Adrenal gland (tissue), 12 donors: Measurements from ENCODE around the gene SBK2. TPM values are rescaled to one million over a fixed set of nuclear protein-coding genes. Genes with fewer than 3 reads are reported as not detected.
A peak's percentile ranks its signal among the peaks of the same experiment; 100 is the strongest.

ENCODE experiments used
- DNase-seq, 7 donors: peaks; one replicate each; pipeline ENCODE4 v3.0.0-alpha.2; 2019 to 2020
- H3K27ac ChIP-seq, 5 donors: fragments of 200-600 bp; sonication (generic) in 4 of 5; 1 replicate in 3 of 5; 2 replicates in 2 of 5; pipeline versions ENCODE4 v1.5.1 to v1.8.0; 2016 to 2020; ENCODE audit warnings: mild to moderate bottlenecking in 1 of 5
- H3K27me3 ChIP-seq: fragments of 200-600 bp; 2 replicates; pipeline ENCODE4 v1.8.0; 2021
- H3K36me3 ChIP-seq, 2 donors: fragments of 200-600 bp; replicated peaks in 1 of 2; 1 replicate in 1 of 2; 2 replicates in 1 of 2; pipeline versions ENCODE4 v1.5.1 to v1.8.0; 2018 to 2022
- H3K4me1 ChIP-seq, 2 donors: fragments of 200-600 bp; replicated peaks in 1 of 2; 1 replicate in 1 of 2; 2 replicates in 1 of 2; pipeline versions ENCODE4 v1.5.1 to v1.8.0; 2018 to 2021
- H3K4me3 ChIP-seq, 4 donors: fragments of 200-600 bp; sonication (generic) in 3 of 4; one replicate each; pipeline ENCODE4 v1.5.1; 2016 to 2018
- H3K9me3 ChIP-seq, 3 donors: fragments of 200-600 bp; sonication (generic) in 1 of 3; replicated peaks in 1 of 3; 1 replicate in 2 of 3; 2 replicates in 1 of 3; pipeline versions ENCODE4 v1.5.1 to v1.8.0; 2016 to 2021
- CTCF ChIP-seq, 6 experiments: fragments of 450-650 bp in 4 of 6; fragments of 200-600 bp in 2 of 6; sonication (generic) in 1 of 6; IDR thresholded peaks; 1 replicate in 5 of 6; 2 replicates in 1 of 6; pipeline versions ENCODE4 v1.5.1 to v1.8.0; 2016 to 2021; ENCODE audit warnings: antibody characterized with exemption in 6 of 6, mild to moderate bottlenecking in 2 of 6, moderate library complexity in 1 of 6
- POLR2A ChIP-seq, 2 donors: fragments of 450-650 bp; IDR thresholded peaks; one replicate each; pipeline ENCODE4 v1.6.1; 2017; ENCODE audit warnings: antibody characterized with exemption in 2 of 2, mild to moderate bottlenecking in 2 of 2, moderate library complexity in 1 of 2
- WGBS, 4 donors: extraction: QIAGEN DNeasy Blood & Tissue Kit in 2 of 4; methylation state at CpG; one replicate each; pipeline versions ENCODE4 v1.1.5 to v1.1.7; 2013 to 2017; 5-methylcytosine and 5-hydroxymethylcytosine counted together
- intact Hi-C, 2 donors: fragments of 100-400 bp; cut with DNase I; formaldehyde crosslinking; loops; one replicate each; pipeline versions ENCODE4 v1.14.1 to v1.15.0; 2022 to 2023
- polyA plus RNA-seq, 3 donors: library from polyadenylated mRNA; stranded (reverse); fragments of 200-250 nt in 2 of 3; fragments of 350-450 nt in 1 of 3; fragmentation: Illumina TruSeq in 1 of 3; extraction: RNeasy Lipid Tissue Mini Kit (QIAGEN cat#74804) in 1 of 3; gene quantifications; one replicate each; pipeline ENCODE4 v1.2.3, GENCODE V29; 2013 to 2014
- total RNA-seq, 9 donors: library from RNA; depleted of rRNA in 4 of 9; stranded (reverse); fragments of >200 nt in 4 of 9; fragments of 120-200 nt in 1 of 9; fragmentation: NEBNext Ultra II Directional in 1 of 9; extraction: Animal tissue kit (Norgen Biotek cat#: 25700) in 1 of 9; gene quantifications; one replicate each; pipeline versions ENCODE4 v1.1.0 to v1.2.4, GENCODE V29; 2013 to 2023
- donor health status: healthy with polysubstance abuse.
- donor health status: Bipolar disorder and iron deficiency.
- donor health status: DM: yes; HTN: yes; CAD: no.
- donor health status: DM: no; HTN: no; CAD: no.
- donor health status: DM: no; HTN: no; CAD: no.
- donor health status: DM: yes; HTN: yes; CAD: no.

The SBK2 gene
- total and polyA plus RNA-seq, 12 donors, result not detected

- intact Hi-C loops, result loop anchor here (2.0 to 10.0 kb wide), 3 partner anchors 112 to 288 kb away; no protein-coding TSS in a partner anchor
These were observed 19.9 kb downstream of the SBK2 start for GRCh38 chr19:55516878-55517620.

GRCh38 chr19:55508120-55508519, 28.8 kb downstream of the SBK2 start:
- Histone ChIP-seq H3K27me3 (no peaks in the 10 kb centered on the region), H3K36me3 (no peaks in the 10 kb centered on the region), H3K27ac (no peak overlapping the region), H3K9me3 (no peaks in the 10 kb centered on the region), H3K4me3 (no peak overlapping the region), H3K4me1 (no peaks in the 10 kb centered on the region)
- TF ChIP-seq POLR2A (IDR thresholded peaks at IDR 0.05), result no peak
- TF ChIP-seq CTCF (IDR thresholded peaks at IDR 0.05), result no peak
- DNase-seq, result no peak
- intact Hi-C loops, result loop anchor here (5.0 to 10.0 kb wide), 2 partner anchors 363 to 371 kb away; partner anchors contain the start of gene TNNT1 (in 1 of the 2)
- WGBS, 4 donors, result 69 to 73% (median 71%) methylated on average over 10 of the region's 10 CpGs

More at GRCh38 chr19:55516878-55517620, 19.9 kb downstream of the SBK2 start:
- H3K27me3 ChIP-seq, result no peaks in the 10 kb centered on the region
- peak; percentile 72 to 96 (median 92) for TF ChIP-seq CTCF (IDR thresholded peaks at IDR 0.05)
- TF ChIP-seq POLR2A (IDR thresholded peaks at IDR 0.05), result peak in 1 of 2 donors; percentile 32
- H3K27ac ChIP-seq, result peak overlapping the region in 4 of 5 donors; percentile 55 to 82 (median 64)
- H3K4me3 ChIP-seq, result peak overlapping the region in 2 of 4 donors; percentile 37 to 63
- 7 to 19% (median 10%) methylated on average over 24 to 61 of the region's 61 CpGs for WGBS, 4 donors
- H3K4me1 ChIP-seq, result no peaks in the 10 kb centered on the region
- H3K36me3 ChIP-seq, result no peaks in the 10 kb centered on the region
- DNase-seq, result peak; percentile 92 to 97 (median 94)
- H3K9me3 ChIP-seq, result no peaks in the 10 kb centered on the region

- H3K4me3 ChIP-seq, result no peak overlapping the region
- no peak for DNase-seq
- 71 to 81% (median 72%) methylated on average over 11 of the region's 11 CpGs for WGBS, 4 donors
- no peak overlapping the region for H3K27ac ChIP-seq
- no peaks in the 10 kb centered on the region for H3K36me3 ChIP-seq
- no peaks in the 10 kb centered on the region for H3K9me3 ChIP-seq
- H3K4me1 ChIP-seq, result no peaks in the 10 kb centered on the region
- TF ChIP-seq CTCF (IDR thresholded peaks at IDR 0.05) (no peak), POLR2A (IDR thresholded peaks at IDR 0.05) (no peak)
- intact Hi-C loops, result loop anchor here (5.0 to 10.0 kb wide), 3 partner anchors 43 to 368 kb away; partner anchors contain the start of genes C19orf85 (in 1 of the 2), ISOC2 (in 1 of the 2) and TNNT1 (in 1 of the 2)
- H3K27me3 ChIP-seq, result no peaks in the 10 kb centered on the region
These were observed 32.0 kb downstream of the SBK2 start for GRCh38 chr19:55504981-55505380.

GRCh38 chr19:55504252-55504603, 32.7 kb downstream of the SBK2 start:
- no peaks in the 10 kb centered on the region for H3K27me3 ChIP-seq
- 23 to 32% (median 27%) methylated on average over 13 of the region's 13 CpGs for WGBS, 4 donors
- no peak overlapping the region for H3K27ac ChIP-seq
- no peaks in the 10 kb centered on the region for H3K9me3 ChIP-seq
- H3K4me1 ChIP-seq, result no peaks in the 10 kb centered on the region
- H3K36me3 ChIP-seq, result no peaks in the 10 kb centered on the region
- TF ChIP-seq CTCF (IDR thresholded peaks at IDR 0.05) (no peak), POLR2A (IDR thresholded peaks at IDR 0.05) (no peak)
- intact Hi-C loops, result loop anchor here in 1 of 2 donors (5.0 to 10.0 kb wide), 2 partner anchors 42 to 359 kb away; partner anchors contain the start of genes C19orf85, ISOC2 and TNNT1
- DNase-seq, result no peak
- H3K4me3 ChIP-seq, result no peak overlapping the region
